GM12892 (cell line): Measurements from ENCODE around the gene OGFOD2.

Experiments used
- DNase-seq: peaks from one replicate; pipeline ENCODE4 v3.0.0; 2011; ENCODE audit not compliant: insufficient read length
- FAIRE-seq: peaks from 2 replicates; lab custom pipeline; 2011; peaks lifted over from hg19 to GRCh38; lab: Jason Lieb, UNC
- POLR2A ChIP-seq: IDR thresholded peaks from 2 replicates; pipeline ENCODE4 v1.6.1; 2011; ENCODE audit warnings: low read depth, low read length, control low read depth
- POLR2AphosphoS5 ChIP-seq: IDR thresholded peaks from 2 replicates; pipeline ENCODE4 v1.6.1; 2011; ENCODE audit warnings: low read depth, low read length, control low read depth
- TAF1 ChIP-seq: IDR thresholded peaks from 2 replicates; pipeline ENCODE4 v1.6.1; 2011; ENCODE audit warnings: low read depth, mild to moderate bottlenecking, control low read depth, low read length, borderline replicate concordance

Gene OGFOD2

DNA sequence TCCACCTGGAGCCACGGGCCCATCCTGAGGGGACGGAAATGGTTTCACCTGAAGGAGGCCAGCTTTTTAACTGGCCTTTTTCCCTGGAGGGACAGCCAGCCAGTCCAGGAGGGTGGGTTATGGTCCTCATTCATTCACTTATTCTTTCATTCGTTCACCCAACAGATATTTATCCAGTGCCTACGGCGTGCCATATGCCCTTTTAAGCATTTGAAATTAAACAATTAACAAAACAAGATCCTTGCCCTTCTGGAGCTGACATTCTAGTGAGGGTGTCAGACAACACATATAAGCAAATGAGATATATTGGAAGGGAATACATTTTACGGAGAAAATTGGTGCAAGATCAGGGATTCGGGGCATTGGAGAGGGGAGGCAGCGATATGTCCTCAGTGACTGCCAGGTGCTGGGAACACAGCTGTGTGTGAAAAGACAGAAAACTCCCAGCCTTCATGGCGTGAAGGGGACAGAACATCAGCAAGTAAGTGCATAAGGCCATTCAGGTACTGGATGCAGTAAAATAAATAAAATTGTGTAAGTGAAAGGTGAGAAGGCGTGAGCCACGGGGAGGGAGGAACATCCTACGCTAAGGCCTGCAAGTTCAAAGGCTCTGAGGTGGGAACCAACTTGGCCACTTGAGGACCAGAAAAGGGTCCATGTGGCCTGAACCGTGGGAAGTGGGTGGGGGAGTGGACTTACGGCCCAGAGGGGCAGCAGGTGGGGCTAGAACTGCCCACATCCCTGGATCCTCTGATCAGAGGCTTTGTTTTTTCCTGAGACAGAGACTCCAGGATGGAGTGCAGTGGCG is 8.1 kb upstream of the OGFOD2 start:
- no peak for FAIRE-seq
- TF ChIP-seq POLR2A (no peak), TAF1 (no peak), POLR2AphosphoS5 (no peak)
- DNase-seq: no peak

DNA sequence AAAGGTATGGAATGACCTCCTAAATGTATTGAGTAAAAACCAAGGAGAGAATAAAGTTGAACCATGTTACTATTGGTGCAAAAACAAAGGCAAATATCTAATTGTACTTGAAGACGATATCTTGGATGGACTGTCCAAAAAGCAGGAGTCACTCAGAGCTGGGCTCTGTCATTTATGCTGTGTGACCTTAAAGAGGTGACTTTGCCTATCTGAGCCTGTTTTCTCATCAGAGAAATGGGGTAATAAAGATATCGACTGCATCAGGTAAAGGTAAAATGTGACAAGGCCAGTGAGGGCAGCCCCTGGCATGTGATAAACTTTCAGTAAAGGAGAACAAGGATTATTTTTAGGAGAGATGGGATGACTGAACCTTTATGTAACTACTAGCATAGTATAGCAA is 6.9 kb upstream of the OGFOD2 start:
- DNase-seq (no peak), FAIRE-seq (no peak)
- no peak for TF ChIP-seq TAF1
- TF ChIP-seq POLR2A: no peak
- no peak for TF ChIP-seq POLR2AphosphoS5

DNA sequence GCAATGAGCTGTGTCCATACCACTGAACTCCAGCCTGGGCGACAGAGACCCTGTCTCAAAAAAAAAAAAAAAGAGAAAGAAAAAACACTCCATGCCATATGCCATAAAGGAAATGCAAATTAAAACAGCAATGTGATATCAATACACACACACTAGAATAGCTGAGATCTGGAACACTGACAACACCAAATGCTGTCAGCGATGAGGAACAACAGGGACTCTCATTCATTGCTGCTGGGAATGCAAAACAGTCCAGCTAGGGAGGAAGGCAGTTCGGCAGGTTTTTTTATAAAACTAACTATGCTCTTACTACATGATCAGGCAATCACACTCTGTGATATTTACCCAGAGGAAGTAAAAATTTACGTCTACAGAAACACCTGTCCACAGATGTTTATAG is 5.4 kb upstream of the OGFOD2 start:
- no peak for DNase-seq
- FAIRE-seq: no peak
- no peak for TF ChIP-seq TAF1
- TF ChIP-seq POLR2A: no peak
- no peak for TF ChIP-seq POLR2AphosphoS5

DNA sequence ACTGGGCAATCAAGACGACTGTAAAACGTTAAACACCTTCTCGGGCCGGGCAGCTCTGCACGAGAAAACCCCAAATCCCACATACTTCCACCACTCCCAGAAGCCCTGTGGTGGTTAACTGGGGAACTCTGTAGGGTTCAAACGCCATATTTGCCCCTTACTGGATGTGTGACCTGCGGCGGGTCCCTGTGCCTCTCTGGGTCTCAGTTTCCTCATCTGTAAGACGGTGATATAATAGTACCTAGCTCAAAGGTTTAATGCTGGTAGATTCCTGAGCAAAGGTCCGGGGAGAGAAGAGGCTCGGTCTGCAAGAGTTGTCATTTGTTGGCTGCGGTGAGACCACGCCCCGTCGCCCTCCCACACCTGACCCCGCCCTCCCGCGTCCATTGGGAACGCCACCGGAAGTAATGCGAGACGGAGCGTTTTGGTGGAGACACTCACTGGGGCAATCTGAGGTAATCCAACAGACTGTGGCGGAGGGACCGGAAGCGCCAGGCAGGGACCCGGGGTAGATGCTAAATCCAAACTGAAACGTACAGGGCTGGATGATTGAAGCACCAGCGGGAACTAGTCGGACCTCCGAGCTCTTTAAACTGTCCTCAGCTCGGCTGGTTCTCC is 661 bp upstream of the OGFOD2 start:
- no peak for TF ChIP-seq POLR2A
- 0 out of 2 replicates have a peak, but pooled peaks have one; percentile 51 for TF ChIP-seq POLR2AphosphoS5
- DNase-seq: peak; percentile 86
- peak; percentile 99 for FAIRE-seq

DNA sequence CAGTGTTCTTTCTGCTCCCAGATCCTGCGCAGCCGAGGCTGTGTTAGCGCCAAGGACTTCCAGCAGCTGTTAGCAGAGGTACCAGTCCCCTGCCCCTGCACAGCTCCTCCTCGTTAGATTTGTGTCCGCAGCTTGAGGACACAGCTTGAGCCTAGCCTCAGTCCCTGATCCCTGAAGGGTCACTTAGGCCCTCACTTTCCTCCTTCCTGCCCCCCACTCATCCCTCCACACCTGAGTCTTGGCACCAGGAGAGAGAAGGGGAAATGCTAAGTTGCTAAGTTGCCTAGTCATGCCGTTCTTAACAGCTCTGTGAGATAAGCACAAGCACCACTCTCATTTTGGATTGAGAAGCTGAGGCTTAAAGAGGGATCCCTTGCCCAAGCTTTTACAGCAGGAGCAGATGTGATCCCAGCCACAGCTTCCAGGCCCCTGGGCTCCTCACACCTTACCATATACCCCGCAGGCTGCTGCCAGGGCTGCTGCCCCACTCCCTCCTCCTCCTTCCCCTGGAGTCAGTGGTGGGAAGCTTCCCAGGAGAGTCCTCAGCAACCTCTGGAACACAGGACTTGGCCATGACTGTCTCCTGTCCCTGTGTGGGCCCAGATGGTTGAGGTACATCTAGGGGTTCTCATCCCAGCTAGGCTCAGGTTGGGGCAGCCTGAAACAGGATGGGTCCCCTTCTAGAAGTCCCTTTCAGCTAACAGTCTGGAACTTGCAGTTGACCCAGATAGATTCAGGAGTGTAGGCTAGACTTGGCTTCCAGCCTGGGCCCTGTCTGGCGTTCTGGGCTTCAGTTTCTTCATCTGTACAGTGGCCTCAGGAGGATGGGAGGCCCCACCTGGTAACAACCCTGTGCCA is 975 bp downstream of the OGFOD2 start:
- FAIRE-seq (no peak), DNase-seq (no peak)

DNA sequence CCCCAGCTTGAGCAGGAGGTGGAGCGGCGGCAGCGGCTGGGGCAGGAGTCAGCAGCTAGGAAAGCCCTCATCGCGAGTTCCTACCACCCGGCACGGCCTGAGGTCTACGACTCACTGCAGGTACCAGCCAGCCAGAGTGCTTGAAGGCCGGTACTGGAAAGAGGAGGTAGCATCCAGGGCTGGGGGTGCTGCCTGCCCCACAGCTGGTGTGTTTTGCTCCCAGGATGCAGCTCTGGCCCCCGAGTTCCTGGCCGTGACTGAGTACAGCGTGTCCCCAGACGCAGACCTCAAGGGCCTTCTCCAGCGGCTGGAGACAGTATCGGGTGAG is 1.6 kb downstream of the OGFOD2 start:
- no peak for TF ChIP-seq POLR2AphosphoS5
- no peak for TF ChIP-seq TAF1
- no peak for TF ChIP-seq POLR2A
- DNase-seq (no peak), FAIRE-seq (no peak)

More for the DNA sequence above, 975 bp downstream of the OGFOD2 start:
- TF ChIP-seq POLR2A (no peak), POLR2AphosphoS5 (no peak), TAF1 (no peak)

DNA sequence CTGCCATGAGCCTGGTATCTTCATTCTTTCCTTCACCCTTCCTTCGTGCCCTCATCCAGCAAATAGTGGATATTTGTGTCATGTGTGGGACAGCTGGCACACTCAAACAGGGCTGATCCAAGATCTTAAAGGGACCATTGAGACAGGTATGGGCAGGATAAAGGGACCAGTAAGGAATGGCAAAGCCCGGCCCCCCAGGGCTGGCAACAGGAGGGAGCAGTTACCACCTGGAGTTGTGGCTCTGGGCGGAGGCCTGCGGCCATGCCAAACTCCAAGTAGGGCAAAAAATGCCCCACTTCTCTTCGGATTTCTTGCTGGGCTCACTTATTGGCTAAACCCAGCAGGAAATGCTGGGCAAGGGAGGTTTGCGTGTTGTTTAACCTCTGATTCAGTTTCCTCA is 2.1 kb downstream of the OGFOD2 start:
- TF ChIP-seq POLR2AphosphoS5: no peak
- TF ChIP-seq TAF1: no peak
- TF ChIP-seq POLR2A: no peak
- FAIRE-seq (no peak), DNase-seq (no peak)

DNA sequence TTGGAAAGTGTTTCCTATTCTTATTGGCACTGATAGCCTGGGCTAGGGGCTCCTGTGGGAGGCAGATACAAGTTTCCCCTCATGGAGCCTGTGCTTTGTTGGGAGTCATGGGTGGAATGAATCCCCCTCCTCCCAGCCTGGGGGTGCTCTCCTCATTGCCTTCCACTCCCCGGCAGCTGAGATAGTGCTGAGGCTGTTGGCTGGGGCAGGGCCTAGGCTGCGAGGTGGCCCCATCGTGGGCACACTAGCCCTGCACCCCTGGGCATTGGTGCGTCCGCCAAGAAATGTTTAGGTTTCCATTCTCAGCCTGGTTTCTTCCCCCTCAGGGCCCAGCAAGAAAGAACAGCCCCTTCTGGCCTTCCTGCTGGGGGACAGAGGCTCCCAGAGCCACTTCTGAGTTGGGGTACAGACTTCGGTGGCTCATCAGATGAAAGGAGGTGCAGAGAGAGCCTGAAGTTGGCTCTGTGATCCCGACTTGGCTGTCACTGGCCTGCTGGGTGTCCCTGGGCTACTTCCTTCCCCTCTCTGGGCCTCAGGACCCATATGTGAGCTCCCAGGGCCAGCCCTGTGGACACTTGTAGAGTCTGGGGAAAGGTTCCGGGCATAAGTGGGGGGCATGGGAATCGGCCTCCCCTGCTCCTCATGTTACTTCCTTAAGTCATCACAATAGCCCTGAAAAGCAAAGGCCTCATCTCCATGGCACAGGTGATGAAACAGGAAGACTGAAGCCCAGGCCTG is 2.8 kb downstream of the OGFOD2 start:
- DNase-seq: no peak
- FAIRE-seq: no peak
- TF ChIP-seq POLR2A (no peak), TAF1 (no peak), POLR2AphosphoS5 (no peak)

DNA sequence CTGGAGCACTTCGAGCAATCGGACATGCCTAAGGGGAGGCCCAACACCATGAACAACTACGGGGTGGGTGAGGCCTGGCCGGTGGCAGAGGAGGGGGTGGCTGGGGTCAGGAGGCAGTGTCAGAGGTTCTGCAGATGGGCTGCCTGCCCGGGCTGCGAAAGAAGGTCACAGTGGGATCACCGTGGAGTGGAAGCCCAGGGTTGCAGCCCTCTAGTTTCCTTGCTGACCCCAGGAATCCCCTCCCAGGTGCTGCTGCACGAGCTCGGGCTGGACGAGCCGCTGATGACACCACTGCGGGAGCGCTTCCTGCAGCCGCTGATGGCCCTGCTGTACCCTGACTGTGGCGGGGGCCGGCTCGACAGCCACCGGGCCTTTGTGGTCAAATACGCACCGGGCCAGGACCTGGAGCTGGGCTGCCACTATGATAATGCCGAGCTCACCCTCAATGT is 3.5 kb downstream of the OGFOD2 start:
- no peak for DNase-seq
- no peak for TF ChIP-seq POLR2AphosphoS5
- no peak for TF ChIP-seq POLR2A
- TF ChIP-seq TAF1: no peak
- FAIRE-seq: no peak

DNA sequence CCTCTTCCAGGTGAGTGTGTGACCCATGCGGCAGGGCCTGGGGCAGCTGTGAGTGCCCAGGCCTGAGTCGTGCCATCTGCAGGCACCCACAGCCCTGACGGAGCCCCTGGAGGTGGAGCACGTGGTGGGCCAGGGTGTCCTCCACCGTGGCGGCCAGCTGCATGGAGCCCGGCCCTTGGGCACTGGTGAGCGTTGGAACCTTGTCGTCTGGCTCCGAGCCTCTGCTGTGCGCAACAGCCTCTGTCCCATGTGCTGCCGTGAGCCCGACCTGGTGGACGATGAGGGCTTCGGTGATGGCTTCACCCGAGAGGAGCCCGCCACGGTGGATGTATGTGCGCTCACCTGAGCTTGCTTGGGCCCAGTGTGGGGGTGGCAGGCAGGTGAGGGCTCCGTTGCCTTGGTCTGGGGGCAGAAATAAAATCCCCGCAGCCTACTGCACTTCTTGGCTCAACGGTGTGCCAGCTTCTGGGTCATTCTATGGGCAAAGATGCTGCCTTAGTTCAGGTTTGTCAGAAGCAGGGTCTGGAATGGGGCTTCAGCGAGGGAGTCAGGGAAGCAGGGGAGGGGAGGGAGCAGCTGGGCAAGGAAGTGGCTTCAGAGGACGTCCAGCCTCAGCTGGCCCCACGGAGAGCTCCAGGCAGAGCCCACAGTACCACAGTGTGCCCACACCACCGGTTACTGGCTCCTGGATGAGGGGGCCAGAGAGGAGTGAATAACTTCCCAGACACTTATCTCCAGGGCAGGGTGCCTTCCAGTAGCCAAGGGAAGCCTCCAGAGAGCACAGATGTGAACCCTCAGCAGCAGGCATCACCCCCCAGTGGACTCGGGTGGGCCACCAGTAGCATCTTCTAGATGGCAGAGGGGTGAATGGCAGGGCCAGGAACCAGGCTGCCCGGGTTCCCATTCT is 4.2 kb downstream of the OGFOD2 start:
- TF ChIP-seq POLR2AphosphoS5 (0 out of 2 replicates have a peak, but pooled peaks have one; percentile 28), TAF1 (no peak)
- DNase-seq (no peak), FAIRE-seq (no peak)

DNA sequence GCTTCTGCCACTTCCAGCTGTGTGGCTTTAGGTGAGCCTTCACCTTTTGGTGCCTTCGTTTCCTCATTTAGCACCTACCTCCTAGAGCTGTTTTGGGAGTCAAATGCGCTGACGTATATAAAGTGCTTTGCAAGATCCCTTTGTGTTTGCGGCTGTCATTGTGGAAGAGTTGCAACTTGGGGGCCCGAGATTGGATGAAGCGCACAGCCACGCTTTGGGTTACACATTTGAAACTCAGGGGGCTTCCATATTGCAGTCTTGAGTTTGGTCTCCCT is 4.8 kb downstream of the OGFOD2 start:
- DNase-seq: no peak
- no peak for TF ChIP-seq TAF1
- no peak for TF ChIP-seq POLR2A
- no peak for TF ChIP-seq POLR2AphosphoS5
- no peak for FAIRE-seq
